Eye (tissue), 1 donor: ENCODE results near the gene ZFP36L1.

Experiments
- DNase-seq: peaks from one replicate; pipeline ENCODE4 v3.0.0-alpha.2; 2015

The ZFP36L1 gene

GRCh38 chr14:68761391-68761790 lies 31.5 kb downstream of the ZFP36L1 start:
- DNase-seq = no peak

GRCh38 chr14:68760761-68761160 lies 32.1 kb downstream of the ZFP36L1 start:
- no peak for DNase-seq

DNA sequence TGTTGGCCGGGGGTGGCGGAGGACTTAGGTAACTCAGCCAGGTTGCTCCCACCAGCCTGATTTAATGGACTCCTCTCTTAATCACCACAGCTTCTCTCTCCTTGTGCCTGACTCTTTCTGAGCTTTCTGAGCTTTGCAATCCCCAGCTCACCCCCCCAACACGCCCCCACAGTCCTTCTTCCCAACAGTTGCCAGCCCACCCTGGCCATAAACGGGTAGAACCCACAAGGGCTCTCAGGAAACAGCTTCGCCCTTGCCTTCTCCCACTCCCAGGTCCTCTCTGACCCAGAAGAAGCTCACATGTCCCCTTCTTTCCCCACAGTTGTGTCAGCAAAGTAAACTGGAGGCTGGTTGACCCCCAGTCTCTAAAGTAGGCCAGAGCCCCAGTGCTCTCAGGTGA lies 32.9 kb downstream of the ZFP36L1 start:
- no peak for DNase-seq

DNA sequence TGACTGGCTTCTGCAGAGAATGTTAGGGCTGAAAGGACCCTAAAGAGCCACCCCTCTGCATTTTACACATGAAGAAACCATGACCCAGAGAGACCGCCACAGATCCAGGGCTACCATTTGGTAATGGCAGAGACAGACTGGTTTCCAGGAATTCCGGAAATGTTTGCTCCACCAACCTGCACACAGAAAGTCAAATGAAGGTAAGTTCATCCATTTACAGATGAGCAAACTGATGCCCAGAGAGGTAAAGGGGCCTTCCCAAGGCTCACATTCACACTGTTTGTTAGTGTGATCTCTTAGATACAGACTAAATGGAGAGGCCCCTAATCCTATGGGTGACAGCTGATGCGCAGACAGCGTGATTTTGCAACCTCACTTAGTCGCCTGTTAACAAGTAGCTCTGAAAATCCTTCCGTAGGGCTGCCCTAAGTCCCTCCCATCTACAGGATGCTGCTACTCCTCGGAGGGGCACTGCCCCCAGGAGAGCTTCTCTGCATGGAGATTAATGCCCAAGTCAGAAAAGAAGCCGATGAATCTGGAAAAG lies 33.8 kb downstream of the ZFP36L1 start:
- no peak for DNase-seq

DNA sequence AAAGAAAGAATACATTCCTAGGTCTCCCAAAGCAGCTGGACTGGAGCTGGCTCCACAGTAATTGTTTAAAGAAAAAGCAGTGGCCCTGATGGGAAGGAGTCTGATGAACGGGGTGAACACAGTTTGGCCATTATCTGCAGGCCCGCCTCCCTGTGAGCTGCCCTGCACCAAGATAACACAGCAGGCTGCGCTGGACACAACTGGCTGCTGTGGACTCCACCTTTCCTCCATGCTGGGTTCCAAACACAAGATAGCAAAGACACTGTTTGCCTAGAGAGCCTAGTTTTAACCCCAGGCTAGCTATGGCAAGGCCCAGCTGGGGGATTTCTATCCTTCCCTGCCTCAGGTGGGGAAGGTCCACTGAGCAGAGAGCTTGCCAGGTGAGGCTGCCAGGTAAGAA lies 34.6 kb downstream of the ZFP36L1 start:
- no peak for DNase-seq

- peak; percentile 29 for DNase-seq
Observed at GRCh38 chr14:68757618-68758081, 35.2 kb downstream of the ZFP36L1 start.

GRCh38 chr14:68756734-68757133 lies 36.1 kb downstream of the ZFP36L1 start:
- no peak for DNase-seq

GRCh38 chr14:68756000-68756481 lies 36.8 kb downstream of the ZFP36L1 start:
- DNase-seq = peak; percentile 57

DNA sequence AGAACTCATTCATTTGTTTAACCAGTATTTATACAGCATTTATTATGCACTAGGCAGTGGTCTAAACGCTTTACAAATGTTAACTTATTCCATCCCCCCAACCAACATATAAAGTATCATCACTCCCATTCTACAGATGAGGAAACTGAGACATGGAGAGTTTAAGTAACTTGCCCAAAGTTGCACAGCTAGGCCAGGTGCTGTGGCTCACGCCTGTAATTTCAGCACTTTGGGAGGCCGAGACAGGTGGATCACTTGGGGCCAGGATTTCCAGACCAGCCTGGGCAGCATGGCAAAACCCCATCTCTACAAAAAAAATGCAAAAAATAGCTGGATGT lies 37.9 kb downstream of the ZFP36L1 start:
- DNase-seq = no peak

DNA sequence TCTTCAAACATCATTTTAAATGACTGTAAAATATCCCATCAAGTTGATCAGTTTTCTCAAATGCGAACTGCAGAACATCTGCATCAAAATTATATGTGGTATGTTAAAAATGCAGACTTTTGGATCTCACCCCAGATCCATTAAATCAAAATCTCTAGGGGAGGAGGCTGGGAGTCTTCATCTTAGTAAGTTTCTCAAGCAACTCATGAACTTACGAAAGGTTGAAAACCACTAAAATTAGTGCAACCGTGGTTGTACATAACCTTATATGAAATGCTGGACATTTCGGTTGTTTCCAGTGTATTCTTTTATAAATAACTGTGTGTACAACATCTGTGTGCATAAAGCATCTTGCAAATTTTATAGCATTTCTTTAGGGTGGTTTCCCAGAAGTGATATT lies 39.2 kb downstream of the ZFP36L1 start:
- peak; percentile 38 for DNase-seq

DNA sequence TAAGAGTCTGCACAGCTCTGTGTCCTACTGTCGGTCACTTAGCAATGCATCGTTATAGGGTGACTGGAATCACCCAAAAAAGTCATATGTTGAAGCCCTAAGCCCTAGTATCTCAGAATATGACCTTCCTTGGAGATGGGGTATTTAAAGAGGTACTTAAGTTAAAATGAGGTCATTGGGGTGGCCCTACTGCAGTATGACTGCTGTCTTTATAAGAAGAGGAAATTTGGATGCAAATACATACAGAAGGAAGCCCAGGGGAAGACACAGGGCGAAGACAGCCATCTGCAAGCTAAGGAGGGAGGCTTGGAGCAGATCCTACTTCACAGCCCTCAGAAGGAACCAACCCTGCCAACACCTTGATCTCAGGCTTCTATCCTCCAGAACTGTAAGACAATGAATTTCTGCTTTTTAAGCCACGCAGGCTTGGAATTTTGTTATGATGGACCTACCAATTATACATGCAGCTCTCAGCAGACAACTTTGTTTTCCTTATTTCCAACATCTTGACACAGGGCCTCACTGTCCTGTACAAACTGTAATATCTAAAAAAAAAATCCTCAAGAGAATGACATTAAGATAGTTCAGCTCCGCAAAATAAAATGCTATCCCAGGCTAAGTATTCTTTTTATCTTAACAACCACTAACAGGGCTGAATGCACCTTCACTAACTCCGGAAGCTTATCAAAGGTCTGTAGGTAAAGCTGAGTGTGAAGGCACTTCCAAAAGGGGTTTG lies 40.4 kb downstream of the ZFP36L1 start:
- no peak for DNase-seq

- DNase-seq = no peak
Observed at GRCh38 chr14:68749487-68750475, 43.1 kb downstream of the ZFP36L1 start.

- no peak for DNase-seq
Observed at GRCh38 chr14:68748691-68749090, 44.2 kb downstream of the ZFP36L1 start.

DNA sequence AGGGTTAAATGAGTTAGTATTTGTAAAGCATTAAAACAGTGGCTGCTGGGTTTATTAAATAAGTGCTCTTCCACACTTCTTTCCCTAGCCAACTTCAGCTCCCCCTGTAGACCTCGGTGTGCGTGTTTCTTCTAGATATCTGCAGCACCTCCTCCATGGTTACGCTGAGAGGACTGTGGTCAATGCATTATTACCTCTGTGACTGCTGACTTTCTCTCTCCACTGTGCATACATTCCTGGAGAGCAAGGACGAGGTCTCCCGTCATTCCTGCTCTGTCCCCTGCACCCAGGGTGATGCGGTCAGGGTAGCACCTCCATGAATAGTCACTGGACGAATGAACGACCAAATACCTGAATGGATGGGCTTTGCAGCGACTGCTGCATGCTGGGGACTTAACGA lies 44.6 kb downstream of the ZFP36L1 start:
- no peak for DNase-seq

GRCh38 chr14:68747393-68747792 lies 45.5 kb downstream of the ZFP36L1 start:
- no peak for DNase-seq

GRCh38 chr14:68744613-68745012 lies 48.3 kb downstream of the ZFP36L1 start:
- no peak for DNase-seq

DNA sequence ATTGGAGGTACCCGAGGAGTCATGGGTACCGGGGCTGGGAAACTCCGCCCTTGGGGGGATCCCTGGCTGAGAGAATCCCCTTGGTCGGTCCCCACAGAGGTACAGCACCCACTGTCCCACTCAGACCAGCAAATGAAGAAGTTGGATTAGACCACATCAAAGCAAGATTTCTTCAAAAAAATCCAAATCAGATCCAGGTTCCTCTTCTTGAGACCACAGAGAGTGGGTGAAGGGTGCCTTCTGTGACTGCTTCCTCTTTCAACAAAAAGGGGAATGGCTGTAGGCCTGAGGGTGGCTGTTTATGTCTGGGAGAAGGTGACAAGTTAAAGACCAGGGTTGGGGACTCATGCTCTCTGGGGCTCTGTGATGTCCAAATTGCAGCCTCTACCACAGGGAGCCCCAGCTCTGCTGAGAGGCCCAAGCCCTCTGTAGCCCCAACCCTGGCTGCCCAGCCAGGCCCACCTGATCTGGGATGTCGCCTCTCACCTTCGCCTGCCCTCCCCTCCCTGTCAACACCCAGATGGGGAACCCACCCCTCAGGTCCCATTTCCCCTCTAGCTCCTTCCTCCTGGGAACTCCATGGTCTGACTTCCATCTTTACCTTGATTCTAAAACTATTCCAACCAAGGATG lies 50.9 kb downstream of the ZFP36L1 start:
- DNase-seq = no peak

GRCh38 chr14:68741477-68741791 lies 51.4 kb downstream of the ZFP36L1 start:
- no peak for DNase-seq

- no peak for DNase-seq
Observed at GRCh38 chr14:68740788-68741476, 51.9 kb downstream of the ZFP36L1 start.

DNA sequence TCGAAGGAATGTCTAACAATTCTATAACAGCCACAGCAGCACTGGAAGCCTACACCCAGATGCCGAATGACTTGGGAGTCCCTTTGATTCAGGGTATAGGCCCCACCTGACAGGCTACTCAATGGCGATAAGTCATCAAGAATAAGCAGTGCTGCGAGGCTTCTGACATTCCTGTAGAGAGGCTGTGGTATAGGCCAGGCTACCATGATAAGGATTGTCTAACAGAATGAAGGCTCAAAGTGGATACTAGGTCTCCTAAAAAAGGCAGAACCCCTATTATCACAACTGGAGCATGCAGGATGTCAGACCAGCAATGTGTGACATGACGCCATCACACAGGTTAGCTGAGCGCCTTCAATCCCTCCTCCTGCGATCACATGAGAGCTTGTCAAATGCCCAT lies 53.2 kb downstream of the ZFP36L1 start:
- no peak for DNase-seq

- DNase-seq = no peak
Observed at GRCh38 chr14:68738559-68738958, 54.3 kb downstream of the ZFP36L1 start.
